ENCODE results near the gene FAM200A. TPM values are rescaled to one million over a fixed set of nuclear protein-coding genes. Genes with fewer than 3 reads are reported as not detected.

Gene FAM200A
- total and polyA plus RNA-seq, 2 of the 8 experiments (the other 6 are each of a cell fraction or from before 2014, with no cell fraction given): 4.3 to 7.5 TPM

- TF ChIP-seq CHD7 (IDR thresholded peaks at IDR 0.05; ENCODE audit: insufficient replicate concordance, low read length): no peak
These were observed 16.2 kb downstream of the FAM200A start (continued) for GRCh38 chr7:99535667-99536066.

Data from H1 (cell line).